GM23338 (cell line): ENCODE data around the gene OR52I2. TPM values are rescaled to one million over a fixed set of nuclear protein-coding genes. Genes with fewer than 3 reads are reported as not detected.

Source experiments
- ATAC-seq: fragments of 200-7000 bp; cut with Tn5 transposase; 3 replicates; pipeline ENCODE4 v1.9.1; 2020
- DNase-seq: peaks from one replicate; pipeline ENCODE4 v3.0.0-alpha.2; 2015; ENCODE audit warnings: low spot score
- H2AFZ ChIP-seq: fragments of 200-600 bp; sonication (generic); 2 replicates; pipeline ENCODE4 v1.8.0; 2016; ENCODE audit warnings: antibody characterized with exemption, mild to moderate bottlenecking, moderate library complexity
- H3F3A ChIP-seq: fragments of 200-600 bp; sonication (generic); replicated peaks from 2 replicates; pipeline ENCODE4 v1.8.0; 2017; ENCODE audit warnings: antibody characterized with exemption, mixed run types, low read depth
- H3K27ac ChIP-seq: fragments of 200-600 bp; sonication (generic); 2 replicates; pipeline ENCODE4 v1.6.1; 2016; ENCODE audit warnings: low read depth
- H3K27me3 ChIP-seq: fragments of 200-600 bp; sonication (generic); 2 replicates; pipeline ENCODE4 v1.8.0; 2016; ENCODE audit warnings: mild to moderate bottlenecking, mixed run types, moderate library complexity; ENCODE audit not compliant: insufficient read depth
- H3K36me3 ChIP-seq: fragments of 200-600 bp; sonication (generic); 2 replicates; pipeline ENCODE4 v1.8.0; 2016; ENCODE audit warnings: mild to moderate bottlenecking; ENCODE audit not compliant: insufficient read depth
- H3K4me1 ChIP-seq: fragments of 200-600 bp; sonication (generic); 2 replicates; pipeline ENCODE4 v1.8.0; 2016; ENCODE audit warnings: mild to moderate bottlenecking, moderate library complexity; ENCODE audit not compliant: insufficient read depth
- H3K4me2 ChIP-seq: fragments of 200-600 bp; sonication (generic); 2 replicates; pipeline ENCODE4 v1.7.1; 2017; ENCODE audit warnings: mixed run types
- H3K4me3 ChIP-seq: fragments of 200-600 bp; sonication (generic); 2 replicates; pipeline ENCODE4 v1.6.1; 2016; ENCODE audit warnings: mixed run types
- H3K79me2 ChIP-seq: fragments of 200-600 bp; sonication (generic); replicated peaks from 2 replicates; pipeline ENCODE4 v1.8.0; 2017; ENCODE audit warnings: mild to moderate bottlenecking; ENCODE audit not compliant: insufficient read depth
- H3K9me2 ChIP-seq: fragments of 200-600 bp; sonication (generic); 2 replicates; pipeline ENCODE4 v1.8.0; 2017; ENCODE audit not compliant: insufficient read depth
- H4K20me1 ChIP-seq: fragments of 200-600 bp; sonication (generic); replicated peaks from 2 replicates; pipeline ENCODE4 v1.8.0; 2017; ENCODE audit warnings: mild to moderate bottlenecking; ENCODE audit not compliant: insufficient read depth
- H3K27ac Mint-ChIP-seq: 2 replicates; pipeline ENCODE4 v1.8.0; 2020; ENCODE audit warnings: inconsistent platforms, mild to moderate bottlenecking, moderate library complexity, mixed read lengths
- H3K27me3 Mint-ChIP-seq: 3 replicates; pipeline ENCODE4 v1.8.0; 2022; ENCODE audit warnings: low read depth, mild to moderate bottlenecking, moderate library complexity, mixed read lengths, inconsistent platforms; ENCODE audit not compliant: insufficient read depth, poor library complexity
- H3K36me3 Mint-ChIP-seq: 3 replicates; pipeline ENCODE4 v1.8.0; 2021; ENCODE audit warnings: low read depth, mild to moderate bottlenecking, inconsistent platforms, moderate library complexity, mixed read lengths
- H3K4me1 Mint-ChIP-seq: 3 replicates; pipeline ENCODE4 v1.8.0; 2020; ENCODE audit warnings: mild to moderate bottlenecking, inconsistent platforms, mixed read lengths
- H3K4me3 Mint-ChIP-seq: 3 replicates; pipeline ENCODE4 v1.8.0; 2021; ENCODE audit warnings: moderate library complexity, mild to moderate bottlenecking, inconsistent platforms, mixed read lengths
- H3K9me3 Mint-ChIP-seq: 3 replicates; pipeline ENCODE4 v1.8.0; 2020; ENCODE audit warnings: moderate library complexity, mild to moderate bottlenecking, inconsistent platforms, mixed read lengths
- CREB1 ChIP-seq: fragments of 250-450 bp; sonication (Bioruptor Pico); IDR thresholded peaks from 2 replicates; pipeline ENCODE4 v1.5.0; 2020; ENCODE audit warnings: low read depth, mild to moderate bottlenecking, moderate library complexity
- CTCF ChIP-seq, 2 experiments: fragments of 200-600 bp in 1 of 2; sonication (generic) in 1 of 2; conservative IDR thresholded peaks; 2 replicates each; pipeline versions ENCODE4 v1.5.1 to v1.6.1; 2016 to 2017; ENCODE audit warnings: antibody characterized with exemption in 2 of 2, low read depth in 2 of 2, mild to moderate bottlenecking in 2 of 2, moderate library complexity in 1 of 2
- ETS1 ChIP-seq: IDR thresholded peaks from 2 replicates; pipeline ENCODE4 v1.6.1; 2016; ENCODE audit warnings: antibody characterized with exemption
- EZH2 ChIP-seq: fragments of 200-600 bp; sonication (generic); IDR thresholded peaks from one replicate; pipeline ENCODE4 v1.8.0; 2017; ENCODE audit warnings: antibody characterized with exemption, mild to moderate bottlenecking, low read depth; ENCODE audit not compliant: unreplicated experiment
- EZH2phosphoT487 ChIP-seq: fragments of 200-600 bp; sonication (generic); IDR thresholded peaks from one replicate; pipeline ENCODE4 v1.8.1; 2018; ENCODE audit warnings: antibody characterized with exemption; ENCODE audit not compliant: unreplicated experiment
- JUNB ChIP-seq: IDR thresholded peaks from one replicate; pipeline ENCODE4 v1.6.1; 2016; ENCODE audit warnings: antibody characterized with exemption; ENCODE audit not compliant: unreplicated experiment
- NANOG ChIP-seq: IDR thresholded peaks from 2 replicates; pipeline ENCODE4 v1.6.1; 2016; ENCODE audit warnings: antibody characterized with exemption, borderline replicate concordance
- POLR2AphosphoS5 ChIP-seq: IDR thresholded peaks from 2 replicates; pipeline ENCODE4 v1.6.1; 2016; ENCODE audit warnings: antibody characterized with exemption, low read depth
- REST ChIP-seq: IDR thresholded peaks from one replicate; pipeline ENCODE4 v1.6.1; 2018; ENCODE audit warnings: antibody characterized with exemption; ENCODE audit not compliant: unreplicated experiment
- STAT1 ChIP-seq: IDR thresholded peaks from one replicate; pipeline ENCODE4 v1.6.1; 2016; ENCODE audit warnings: antibody characterized with exemption; ENCODE audit not compliant: unreplicated experiment
- ZNF114 ChIP-seq: fragments of 250-450 bp; sonication (Bioruptor Pico); IDR thresholded peaks from 2 replicates; pipeline ENCODE4 v1.5.0; 2020; ENCODE audit warnings: mild to moderate bottlenecking, moderate library complexity
- ZNF331 ChIP-seq: fragments of 250-450 bp; sonication (Bioruptor Pico); IDR thresholded peaks from 2 replicates; pipeline ENCODE4 v1.5.0; 2020; ENCODE audit warnings: low read depth, mild to moderate bottlenecking, moderate library complexity
- ZNF462 ChIP-seq: fragments of 250-450 bp; sonication (Bioruptor Pico); IDR thresholded peaks from 2 replicates; pipeline ENCODE4 v1.5.0; 2020; ENCODE audit warnings: mild to moderate bottlenecking, moderate library complexity
- polyA plus RNA-seq: library from polyadenylated mRNA; unstranded; fragments of >200 nt; fragmentation: Nextera tagmentation; extraction: Ambion mirVana; gene quantifications from 2 replicates; pipeline ENCODE4 v1.2.1, GENCODE V29; 2016
- total RNA-seq: library from RNA; depleted of rRNA; stranded (reverse); fragments of >200 nt; shearing (Covaris generic); gene quantifications from 2 replicates; pipeline ENCODE4 v1.2.3, GENCODE V29; 2014

Gene OR52I2
- total and polyA plus RNA-seq, 2 experiments from 2014 or later: 0.03 TPM; not detected in 1

- DNase-seq (no peak), ATAC-seq (no peak)
- Histone ChIP-seq H3K4me2 (no peak overlapping the region), H3K79me2 (no peaks in the 10 kb centered on the region), H3K27ac (no peak overlapping the region), H3K27me3 (no peaks in the 10 kb centered on the region), H3F3A (no peaks in the 10 kb centered on the region), H3K36me3 (no peaks in the 10 kb centered on the region), H2AFZ (no peak overlapping the region), H4K20me1 (no peaks in the 10 kb centered on the region), H3K4me1 (peaks cover 6% of the 10 kb centered on the region), H3K9me2 (peaks cover 8% of the 10 kb centered on the region; the same call in 1 of the 2 replicates), H3K4me3 (no peak overlapping the region)
- H3K4me1 Mint-ChIP-seq: peaks cover 6% of the 10 kb centered on the region; the same call in 2 of the 3 replicates
- H3K9me3 Mint-ChIP-seq: no peaks in the 10 kb centered on the region
- peaks cover 4% of the 10 kb centered on the region for H3K27me3 Mint-ChIP-seq
- H3K36me3 Mint-ChIP-seq: no peaks in the 10 kb centered on the region
- H3K4me3 Mint-ChIP-seq: no peak overlapping the region
- TF ChIP-seq ZNF114: no peak
- TF ChIP-seq REST: no peak
- no peak for TF ChIP-seq POLR2AphosphoS5
- TF ChIP-seq ZNF462: no peak
- TF ChIP-seq ETS1: no peak
- TF ChIP-seq NANOG: no peak
- no peak for TF ChIP-seq ZNF331 (CRISPR knock-in tag)
- TF ChIP-seq CREB1 (CRISPR knock-in tag): no peak
- TF ChIP-seq EZH2: no peak
- TF ChIP-seq STAT1: no peak
- TF ChIP-seq EZH2phosphoT487: no peak
- no peak for TF ChIP-seq CTCF (conservative IDR thresholded peaks at IDR 0.05; ENCODE audit: low read depth in 2 of 2)
- no peak for TF ChIP-seq JUNB
- H3K27ac Mint-ChIP-seq: no peak overlapping the region
Measured at GRCh38 chr11:4610258-4610935, 28.9 kb downstream of the OR52I2 start.
